Endometrial microvascular endothelial cells (primary cell): Measurements from ENCODE around the gene TRIM64C. TPM values are rescaled to one million over a fixed set of nuclear protein-coding genes. Genes with fewer than 3 reads are reported as not detected.
"Not testable (repeated sequence)": the region's sequence is repeated elsewhere in the genome, so short reads cannot be mapped to it uniquely, and the experiment has no call there.

Experiments used
- in situ Hi-C: cut with HindIII; loops from 2 replicates; pipeline ENCODE4 v1.10.0; 2017; ENCODE audit warnings: low sequenced_read_pairs, low pct_unique_long_range_greater_than_20kb; ENCODE audit errors: inconsistent ontology term
- total RNA-seq: library from RNA; depleted of rRNA; stranded (reverse); fragments of >200 nt; gene quantifications from one replicate; pipeline ENCODE4 v1.2.3, GENCODE V29; 2015; ENCODE audit errors: inconsistent ontology term

TRIM64C gene, protein sequence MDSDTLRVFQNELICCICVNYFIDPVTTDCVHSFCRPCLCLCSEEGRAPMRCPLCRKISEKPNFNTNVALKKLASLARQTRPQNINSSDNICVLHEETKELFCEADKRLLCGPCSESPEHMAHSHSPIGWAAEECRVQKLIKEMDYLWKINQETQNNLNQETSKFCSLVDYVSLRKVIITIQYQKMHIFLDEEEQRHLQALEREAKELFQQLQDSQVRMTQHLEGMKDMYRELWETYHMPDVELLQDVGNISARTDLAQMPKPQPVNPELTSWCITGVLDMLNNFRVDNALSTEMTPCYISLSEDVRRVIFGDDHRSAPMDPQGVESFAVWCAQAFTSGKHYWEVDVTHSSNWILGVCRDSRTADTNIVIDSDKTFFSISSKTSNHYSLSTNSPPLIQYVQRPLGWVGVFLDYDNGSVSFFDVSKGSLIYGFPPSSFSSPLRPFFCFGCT
- total RNA-seq, result not detected

DNA sequence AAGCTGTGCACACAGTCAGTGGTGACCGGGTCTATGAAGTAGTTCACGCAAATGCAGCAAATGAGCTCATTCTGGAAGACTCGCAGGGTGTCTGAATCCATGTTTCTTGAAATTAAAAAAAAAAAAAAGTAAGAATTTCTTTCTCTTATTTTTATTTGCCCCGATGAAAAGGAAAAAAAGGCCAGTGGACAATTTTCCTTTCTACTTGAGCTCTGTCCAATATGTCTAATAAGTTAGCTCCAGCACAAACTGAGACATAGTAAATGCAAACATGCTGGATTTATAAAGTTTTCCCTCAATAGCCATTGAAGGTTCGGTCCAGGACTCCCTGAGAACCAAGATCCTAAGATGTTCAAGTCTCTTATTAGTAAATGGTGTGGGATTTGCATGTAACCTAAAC, at the start of gene TRIM64C:
Gene TRIM64C, minus strand, starts transcription at position 101 of the 400 bp plus-strand sequence. Its CDS starts 0 bp downstream, at position 101.
- in situ Hi-C loops, result not testable (repeated sequence)

DNA sequence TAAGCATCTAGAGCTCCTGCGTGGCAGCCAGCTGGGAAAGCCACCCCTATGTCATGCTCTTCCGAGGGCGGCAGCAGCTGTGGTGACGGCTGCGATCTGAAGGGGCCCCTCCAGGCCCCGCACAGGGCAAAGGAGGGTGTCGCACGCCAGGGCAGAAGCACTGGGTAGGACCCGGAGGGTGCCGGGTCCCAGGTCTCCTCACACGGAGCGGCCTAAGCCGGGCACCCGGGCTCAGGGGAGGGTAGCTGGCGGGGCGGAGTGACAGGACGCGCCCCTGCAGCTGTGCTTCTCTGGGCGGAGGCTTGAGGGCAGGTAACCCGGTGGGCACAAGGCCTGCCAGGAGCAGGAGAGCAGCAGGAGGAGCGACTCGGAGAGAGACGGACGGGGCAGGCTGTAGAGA, 43.4 kb upstream of the TRIM64C start:
- in situ Hi-C loops, result not testable (repeated sequence)

DNA sequence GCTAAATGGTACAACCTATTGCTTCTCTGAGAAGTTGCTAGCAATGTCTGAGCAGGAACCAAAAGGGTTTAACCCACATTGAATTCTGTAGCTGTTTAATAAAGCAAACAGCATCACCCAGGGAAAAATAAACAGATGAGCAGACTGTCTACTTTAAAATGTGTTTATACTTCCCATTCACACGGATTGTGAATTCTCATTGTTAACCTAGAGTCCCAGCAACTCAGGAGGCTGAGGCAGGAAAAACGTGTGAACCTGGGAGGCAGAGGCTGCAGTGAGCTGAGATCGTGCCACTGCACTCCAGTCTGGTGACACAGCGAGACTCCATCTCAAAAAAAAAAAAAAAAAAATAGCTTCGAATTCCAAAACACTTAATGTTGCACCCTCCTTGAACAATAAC, 11.0 kb upstream of the TRIM64C start:
- in situ Hi-C loops, result not testable (repeated sequence)

DNA sequence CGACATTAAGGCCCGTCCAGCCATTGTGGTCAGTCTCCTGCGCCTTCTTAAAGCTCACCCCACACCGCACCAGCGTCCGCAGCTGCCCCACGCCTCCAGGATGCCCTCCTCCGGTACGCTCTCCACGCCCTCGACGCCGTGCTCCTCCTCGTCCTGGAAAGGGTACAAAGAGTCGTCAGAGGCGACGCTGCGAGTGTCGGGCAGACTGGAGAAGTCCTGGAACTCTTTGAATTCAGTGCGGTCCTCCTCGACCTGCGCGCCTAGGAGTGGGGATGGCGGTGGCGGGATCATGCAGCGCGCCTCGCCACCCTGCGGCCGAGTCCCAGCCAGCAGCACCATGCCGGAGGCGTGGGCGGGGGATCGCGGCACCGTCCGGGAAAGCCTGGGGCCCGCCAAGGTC, 9.1 kb downstream of the TRIM64C start:
- in situ Hi-C loops, result not testable (repeated sequence)

DNA sequence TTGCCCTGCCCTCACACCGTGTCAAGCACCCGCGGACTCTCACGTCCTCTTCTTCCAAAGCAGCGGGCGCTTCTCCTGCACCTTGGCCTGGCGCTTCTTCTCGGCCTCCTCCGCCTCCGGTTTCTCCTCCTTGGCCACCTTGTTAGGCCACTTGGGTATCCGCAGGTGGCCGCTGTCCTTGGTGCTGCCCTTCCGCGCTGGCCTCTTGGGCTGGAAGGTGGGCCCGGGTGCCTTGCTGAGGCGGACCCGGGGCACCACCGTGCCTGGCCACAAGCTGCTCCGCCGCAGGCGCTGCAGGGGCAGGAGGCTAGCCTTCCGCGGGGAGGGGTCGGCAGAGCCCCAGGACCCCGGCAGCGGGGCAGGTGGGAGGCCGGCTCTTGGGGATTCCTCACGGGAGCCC, 10.7 kb downstream of the TRIM64C start:
- in situ Hi-C loops, result not testable (repeated sequence)

DNA sequence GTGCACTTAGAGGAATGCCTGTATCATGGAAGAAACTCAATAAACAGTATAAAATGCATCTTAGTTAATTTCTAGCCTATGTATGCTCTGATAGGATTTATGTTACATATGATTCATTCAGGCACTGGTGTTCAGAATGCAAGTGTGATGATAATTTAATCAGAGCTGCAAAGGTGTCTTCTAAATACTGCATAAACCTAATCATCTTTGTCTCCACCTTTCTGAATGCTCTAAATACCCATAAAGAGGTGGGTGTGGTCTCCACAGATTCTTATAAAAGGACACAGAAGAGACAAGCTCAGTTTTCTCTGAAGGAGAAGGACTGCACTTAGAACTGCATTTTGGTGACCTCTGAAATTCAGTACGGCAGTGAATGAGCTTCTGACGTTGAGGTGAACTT, 30.4 kb downstream of the TRIM64C start, which contains the start of gene TRIM49B:
Gene TRIM49B, plus strand, starts transcription at position 301 of the 400 bp plus-strand sequence. CDS start 2,777 bp downstream, outside the sequence.
- in situ Hi-C loops, result not testable (repeated sequence)

Other genes starting within 250 kb of the TRIM64C start
- gene TRIM51G, start 75.2 kb downstream of the TRIM64C start, total RNA-seq, result not detected
- not detected for gene TRIM49B, start 30.3 kb downstream of the TRIM64C start, total RNA-seq
- 9.8 TPM for gene FOLH1, start 149.5 kb upstream of the TRIM64C start, total RNA-seq